Fibroblast of pulmonary artery (primary cell): ENCODE results near the gene SLC19A1.

ENCODE experiments used
- DNase-seq: peaks from one replicate; pipeline ENCODE4 v3.0.0-alpha.2; 2010; ENCODE audit warnings: low read depth
- H3K4me3 ChIP-seq: replicated peaks from 2 replicates; pipeline ENCODE4 v1.5.1; 2011; ENCODE audit warnings: low read depth, mild to moderate bottlenecking, control low read depth, low read length, moderate library complexity
- CTCF ChIP-seq: IDR thresholded peaks from 2 replicates; pipeline ENCODE4 v1.5.1; 2011; ENCODE audit warnings: mild to moderate bottlenecking, control low read depth, low read length, inconsistent platforms; ENCODE audit errors: missing control alignments

The SLC19A1 gene

GRCh38 chr21:45448810-45449657 lies 93.2 kb downstream of the SLC19A1 start:
- no peak overlapping the region for H3K4me3 ChIP-seq
- no peak for DNase-seq
- TF ChIP-seq CTCF, result no peak

DNA sequence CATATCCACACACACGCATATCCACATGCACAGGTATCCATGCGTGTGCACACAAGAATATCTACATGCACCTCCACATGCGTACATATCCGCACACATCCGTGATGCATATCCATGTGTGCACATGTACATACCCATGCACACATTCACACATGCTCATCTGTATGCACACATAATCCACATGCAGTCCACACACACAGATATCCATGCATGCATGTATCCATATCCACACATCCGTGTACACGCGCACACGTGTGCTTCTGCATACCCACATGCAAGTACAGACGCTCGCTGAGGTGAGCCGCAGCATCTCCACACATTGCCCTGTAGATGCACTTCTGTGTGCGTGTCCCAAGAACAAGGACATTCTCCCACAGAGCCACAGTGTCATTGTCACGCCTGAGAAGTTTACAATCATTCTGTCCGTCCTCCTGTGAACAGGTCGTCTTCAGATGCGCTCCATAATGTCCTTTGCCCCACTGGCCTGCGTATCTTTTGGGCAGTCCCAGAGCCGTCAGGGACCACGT lies 93.9 kb downstream of the SLC19A1 start:
- no peak overlapping the region for H3K4me3 ChIP-seq
- no peak for DNase-seq
- TF ChIP-seq CTCF, result no peak
